Measurements from ENCODE around the gene LZTR1. TPM values are rescaled to one million over a fixed set of nuclear protein-coding genes. Genes with fewer than 3 reads are reported as not detected.

LZTR1 gene
- total RNA-seq, result 14.1 and 33.3 TPM in 2 replicates

GRCh38 chr22:20981787-20982562 is at the start of gene LZTR1:
LZTR1 (plus strand) TSS chr22:20982297; CDS start chr22:20982372, 75 bp downstream.

GRCh38 chr22:20966883-20967696 is 15.0 kb upstream of the LZTR1 start, which contains the start of gene AIFM3:
AIFM3 (plus strand) TSS chr22:20967255; CDS start chr22:20967945, 690 bp downstream.

GRCh38 chr22:21001601-21002325 is 19.7 kb downstream of the LZTR1 start, which contains the start of gene THAP7:
THAP7 (minus strand) TSS chr22:21002118; CDS start chr22:21001911, 207 bp downstream.

GRCh38 chr22:21014726-21015465 is 32.8 kb downstream of the LZTR1 start, which contains the start of gene P2RX6:
P2RX6 (plus strand) TSS chr22:21015165; CDS start chr22:21015175, 10 bp downstream.

GRCh38 chr22:21032037-21032867 is 50.2 kb downstream of the LZTR1 start, which contains the start of gene SLC7A4:
SLC7A4 (minus strand) TSS chr22:21032561; CDS start chr22:21031812, 749 bp downstream.

GRCh38 chr22:21045585-21046294 is 63.6 kb downstream of the LZTR1 start, which contains the start of gene LRRC74B:
LRRC74B (plus strand) TSS chr22:21045946; CDS start chr22:21045987, 41 bp downstream.

Other genes with a start within 250 kb of the LZTR1 start
- gene SERPIND1, start 208.2 kb upstream of the LZTR1 start, total RNA-seq, result not detected in 2 replicates
- gene PI4KA, start 123.5 kb upstream of the LZTR1 start, total RNA-seq, result 10.4 and 15.1 TPM in 2 replicates
- gene SNAP29, start 123.3 kb upstream of the LZTR1 start, total RNA-seq, result 3.9 and 6.4 TPM in 2 replicates
- gene CRKL, start 64.9 kb upstream of the LZTR1 start, total RNA-seq, result 71.3 and 86.7 TPM in 2 replicates
- gene AIFM3, start 15.0 kb upstream of the LZTR1 start, total RNA-seq, result 1.9 and 3.0 TPM in 2 replicates
- gene THAP7, start 19.8 kb downstream of the LZTR1 start, total RNA-seq, result 19.8 and 24.5 TPM in 2 replicates
- gene P2RX6, start 32.9 kb downstream of the LZTR1 start, total RNA-seq, result 0.48 TPM in 1 of 2 replicates, not detected in the other
- gene SLC7A4, start 50.3 kb downstream of the LZTR1 start, total RNA-seq, result 0.43 and 2.4 TPM in 2 replicates
- gene LRRC74B, start 63.6 kb downstream of the LZTR1 start, total RNA-seq, result not detected in 2 replicates

Measured in tracheal epithelial cell (primary cell).